CD4-positive, alpha-beta T cell treated with Interleukin-4 for 1 hour (primary cell): ENCODE data around the gene MACROD2.
A peak's percentile ranks its signal among the peaks of the same experiment; 100 is the strongest.

ENCODE experiments used
- DNase-seq, 2 donors: peaks; one replicate each; pipeline ENCODE4 v3.0.0-alpha.2; 2020 to 2022

The MACROD2 gene

DNA sequence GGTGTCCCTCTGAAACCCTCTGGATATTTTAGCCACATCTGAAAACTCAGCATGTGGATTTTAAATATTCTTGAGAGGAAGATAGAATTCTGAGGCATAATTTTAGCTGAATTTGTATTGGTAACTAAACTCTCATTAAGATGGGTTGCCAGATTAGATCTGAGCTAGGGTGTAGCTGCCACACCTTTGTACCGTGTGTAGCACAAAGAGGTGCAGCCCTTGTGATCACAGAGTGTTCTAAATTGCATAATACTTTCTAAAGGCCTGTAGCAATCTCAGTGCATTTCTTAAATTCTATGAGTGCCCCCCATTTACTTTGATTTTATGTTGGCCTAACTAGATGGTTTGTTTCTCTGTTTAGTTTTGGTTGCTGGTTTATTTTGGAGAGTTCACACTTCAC is 289.1 kb downstream of the MACROD2 start:
- DNase-seq: no peak

DNA sequence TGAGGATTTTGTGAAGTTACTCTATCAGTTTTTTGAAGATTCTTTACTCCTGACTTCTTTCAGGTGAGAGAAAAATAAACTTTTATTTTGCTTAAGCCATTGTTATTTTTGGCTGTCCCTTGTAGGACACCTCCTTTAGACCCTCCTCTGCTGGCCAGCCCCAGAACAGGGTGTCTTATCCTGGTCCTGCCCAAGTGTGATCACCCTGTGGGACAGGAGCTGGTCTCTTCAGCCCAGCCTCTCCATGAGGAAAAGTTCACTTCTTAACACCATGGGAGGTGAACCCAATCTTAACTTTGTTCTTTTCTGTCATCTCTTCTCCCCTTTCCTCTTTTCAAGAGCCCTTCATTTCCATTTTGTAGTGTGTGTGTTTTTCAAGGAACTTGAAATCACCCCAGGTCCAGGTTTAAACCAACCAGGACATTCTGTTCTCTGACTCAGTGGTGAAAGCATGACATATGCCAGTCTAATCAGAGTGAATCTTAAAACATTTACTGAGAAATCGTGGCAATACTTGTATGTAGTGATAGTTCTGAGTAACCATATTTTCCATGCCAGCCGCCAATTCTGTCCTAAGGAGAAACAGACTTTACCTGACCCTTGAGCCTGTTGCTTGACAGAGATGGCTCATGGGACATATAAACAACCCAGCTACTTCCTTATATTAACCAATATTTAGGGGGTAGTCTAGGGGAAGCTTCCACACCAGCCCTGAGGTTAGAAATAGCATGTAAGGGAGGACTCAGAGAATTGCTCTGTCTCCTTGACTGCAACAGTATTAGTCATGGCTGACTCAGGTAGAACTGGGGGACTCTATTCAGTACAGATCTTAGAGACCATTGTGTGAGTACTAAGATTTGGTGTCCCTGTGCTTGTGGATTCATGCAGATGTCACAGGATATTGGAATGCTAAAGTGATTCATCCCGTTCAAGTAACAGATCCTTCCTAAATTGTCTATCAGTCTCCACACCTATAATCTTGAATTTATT is 293.3 kb downstream of the MACROD2 start:
- no peak for DNase-seq

DNA sequence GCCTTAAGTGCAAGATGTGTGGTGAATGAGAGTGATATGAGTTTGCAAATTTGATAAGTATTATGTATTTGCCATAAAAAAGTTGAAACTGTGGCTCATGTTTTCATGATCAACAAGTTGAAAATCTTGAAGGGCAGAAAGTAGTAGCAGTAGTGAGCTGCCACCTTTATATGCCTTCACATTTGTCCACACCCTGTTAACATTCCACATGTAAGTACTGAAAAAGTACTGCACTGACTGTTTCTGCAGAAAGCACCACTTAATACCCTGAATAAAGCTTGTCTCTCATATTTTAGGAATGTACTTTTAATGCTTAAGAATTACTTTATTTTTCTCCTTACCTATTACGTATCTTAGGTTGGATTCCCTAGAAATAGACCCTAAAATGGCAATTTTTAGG is 296.2 kb downstream of the MACROD2 start:
- DNase-seq: no peak

DNA sequence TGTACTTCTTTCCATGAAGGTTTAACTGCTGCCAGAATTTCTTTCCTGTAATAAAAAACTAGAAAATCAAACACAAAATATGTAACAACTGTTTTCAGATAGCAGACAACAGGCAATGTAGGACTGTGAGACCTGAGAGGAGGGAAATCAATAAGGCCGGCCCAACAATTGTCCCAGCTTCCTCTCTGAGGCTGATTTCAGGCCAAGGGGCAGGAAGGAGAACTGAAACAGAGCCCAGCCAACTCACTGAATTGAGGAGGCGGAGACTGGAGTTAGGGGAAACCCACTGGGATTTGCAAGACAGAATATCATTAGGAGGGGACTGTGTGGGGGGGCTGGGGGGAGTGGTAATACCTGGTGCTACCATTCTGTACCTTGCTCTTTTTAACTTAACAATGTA is 299.9 kb downstream of the MACROD2 start:
- DNase-seq: no peak

DNA sequence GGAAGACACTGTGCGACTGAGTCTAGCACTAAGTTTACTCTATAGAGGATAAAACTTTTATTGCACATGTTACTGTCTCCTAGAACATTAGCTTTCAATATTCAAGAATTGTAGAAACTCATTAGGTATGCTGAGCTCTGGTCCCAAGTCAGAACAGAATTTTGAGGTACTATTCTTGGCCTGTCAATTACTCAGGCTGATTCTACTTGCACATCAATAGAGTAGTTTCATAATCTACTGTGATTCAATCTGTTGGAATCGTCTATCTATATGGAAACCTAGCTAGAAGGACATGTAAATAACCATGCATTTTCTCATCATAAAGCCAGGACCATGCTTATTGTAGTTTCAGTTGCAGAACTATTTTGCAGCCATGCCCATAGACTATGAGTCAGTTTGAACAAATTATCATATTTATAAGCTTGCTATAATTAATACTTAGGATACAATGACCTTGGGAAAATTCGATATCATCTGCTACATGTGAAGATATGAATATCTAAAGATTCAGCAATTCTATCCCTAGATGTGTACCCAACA is 300.5 kb downstream of the MACROD2 start:
- no peak for DNase-seq

DNA sequence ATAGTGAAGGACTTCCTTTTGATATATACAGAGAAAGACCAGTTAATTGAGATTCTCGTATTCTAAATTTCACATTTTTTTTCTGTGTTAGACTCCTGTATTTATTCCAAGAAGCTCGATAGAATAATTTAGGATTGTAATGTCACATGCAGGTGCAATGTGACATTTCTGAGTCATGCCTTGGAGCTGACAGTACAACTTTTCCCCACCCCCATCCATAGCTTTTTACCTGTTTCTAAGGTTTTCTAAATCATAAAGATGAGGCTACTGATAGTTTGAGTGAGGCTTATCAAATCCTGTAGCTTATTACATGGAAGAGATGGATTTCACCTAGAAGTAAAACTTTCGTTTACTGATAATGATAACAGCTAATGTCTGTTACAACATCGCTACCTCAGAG is 304.5 kb downstream of the MACROD2 start:
- DNase-seq: no peak

DNA sequence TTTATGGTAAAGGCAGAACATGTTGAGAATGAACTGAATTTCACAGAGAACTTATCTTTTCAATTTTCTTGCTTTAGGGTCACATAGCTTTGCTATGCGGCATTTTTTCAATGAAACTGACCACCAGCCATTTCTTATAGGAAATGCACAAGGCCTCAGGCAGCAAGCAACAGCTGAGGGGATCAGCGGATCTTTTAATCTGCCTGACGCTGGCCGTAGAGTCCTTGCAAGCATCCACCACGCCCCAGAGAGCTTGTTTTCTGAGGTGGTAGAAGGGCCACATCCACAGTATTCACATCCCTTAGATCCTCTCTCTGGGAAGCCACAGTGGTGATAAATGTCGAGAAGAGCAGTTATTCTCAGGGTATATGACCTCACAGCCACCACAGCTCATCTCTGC is 307.8 kb downstream of the MACROD2 start:
- DNase-seq: no peak

DNA sequence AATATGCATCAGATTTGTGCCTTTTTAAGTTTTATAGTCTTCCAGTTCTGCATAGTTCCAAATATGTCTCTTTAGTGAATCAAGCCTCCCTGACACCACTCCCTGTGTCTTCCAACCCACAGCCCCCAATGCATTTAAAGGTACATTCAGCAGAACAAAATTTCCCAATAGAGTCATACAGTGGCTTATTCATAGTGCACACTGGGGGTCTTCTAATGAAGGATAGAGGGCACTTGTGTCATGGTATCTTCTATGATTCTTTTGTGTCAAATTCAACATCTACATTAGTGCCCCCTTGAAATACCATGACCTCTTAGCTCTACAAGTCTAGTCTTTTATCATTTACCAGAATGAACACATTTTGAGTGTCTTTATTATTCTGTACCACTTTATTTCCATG is 308.3 kb downstream of the MACROD2 start:
- no peak for DNase-seq

DNA sequence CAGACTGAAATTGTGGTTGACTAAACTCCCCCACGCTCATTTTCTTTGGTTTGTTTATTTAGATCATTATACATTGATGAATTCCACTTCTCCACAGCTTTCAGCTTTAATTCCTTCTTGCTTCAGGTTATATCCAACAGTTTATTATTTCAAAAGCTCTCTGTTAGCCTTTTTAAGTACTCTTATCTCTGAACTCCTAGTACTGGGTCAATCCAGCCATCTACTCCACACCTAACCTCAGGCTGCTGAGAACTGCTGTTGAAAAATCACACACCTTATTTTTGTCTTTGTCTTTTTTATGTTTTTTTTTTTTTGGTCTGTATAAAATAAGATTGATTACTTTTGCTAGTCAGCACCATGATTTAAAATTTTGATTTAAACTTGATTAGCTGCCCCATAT is 309.2 kb downstream of the MACROD2 start:
- no peak for DNase-seq

DNA sequence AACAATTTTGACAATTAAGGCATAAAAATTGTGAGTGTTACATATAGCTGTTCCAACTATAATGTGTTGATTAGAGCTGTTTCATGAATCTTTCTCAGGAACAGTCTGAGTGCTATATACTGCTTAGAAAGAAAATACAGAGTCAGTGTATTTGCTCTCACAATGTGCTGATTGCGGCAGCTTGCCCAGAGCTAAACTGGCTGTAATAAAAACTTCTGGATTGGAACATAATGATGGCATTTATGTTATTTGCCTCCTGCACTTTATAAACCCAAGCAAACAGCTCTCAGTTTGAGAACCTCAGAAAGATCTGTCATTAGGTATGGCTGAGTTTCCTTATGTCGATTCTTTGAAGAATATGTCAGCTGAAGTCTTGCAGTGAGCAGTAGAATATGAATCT is 312.6 kb downstream of the MACROD2 start:
- DNase-seq: no peak

DNA sequence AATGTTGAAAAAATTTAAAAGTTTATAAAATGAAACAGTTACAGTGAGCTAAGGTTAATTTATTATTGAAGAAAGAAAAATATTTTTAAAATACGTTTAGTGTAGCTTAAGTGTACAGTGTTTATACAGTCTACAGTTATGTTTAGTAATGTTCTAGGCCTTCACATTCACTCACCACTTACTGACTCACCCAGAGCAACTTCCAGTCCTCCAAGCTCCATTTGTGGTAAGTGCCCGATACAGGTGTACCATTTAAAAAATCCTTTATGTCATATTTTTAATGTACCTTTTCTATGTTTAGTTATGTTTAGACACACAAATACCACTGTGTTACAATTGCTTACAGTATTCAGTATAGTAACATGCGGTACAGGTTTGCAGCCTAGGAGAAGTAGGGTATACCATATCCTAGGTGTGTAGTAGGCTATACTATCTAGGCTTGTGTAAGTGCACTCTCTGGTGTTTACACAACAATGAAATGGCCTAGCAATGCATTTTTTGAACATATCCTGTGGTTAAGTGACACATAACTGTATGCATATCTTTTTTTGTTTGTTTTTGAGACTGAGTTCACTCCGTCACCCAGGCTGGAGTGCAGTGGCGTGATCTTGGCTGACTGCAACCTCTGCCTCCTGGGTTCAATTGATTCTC is 315.8 kb downstream of the MACROD2 start:
- no peak for DNase-seq

DNA sequence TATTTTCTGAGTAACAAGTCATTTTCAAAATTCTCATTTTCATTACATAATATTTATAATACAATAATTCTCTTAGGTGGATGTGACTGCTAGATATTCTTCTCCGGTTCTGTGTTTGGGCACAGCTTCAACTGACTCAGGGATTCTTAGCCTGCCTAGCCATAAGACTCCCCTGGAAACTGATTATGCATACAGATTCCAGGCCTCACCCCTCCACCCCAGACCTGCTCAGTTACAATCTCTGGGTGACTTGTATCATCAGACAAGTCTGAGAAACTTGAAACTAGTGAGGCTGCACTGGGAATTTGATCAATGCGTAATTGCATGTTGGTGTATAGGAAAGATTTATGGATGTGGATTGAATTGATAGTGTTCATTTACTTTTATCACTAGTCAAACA is 316.7 kb downstream of the MACROD2 start:
- DNase-seq: no peak

DNA sequence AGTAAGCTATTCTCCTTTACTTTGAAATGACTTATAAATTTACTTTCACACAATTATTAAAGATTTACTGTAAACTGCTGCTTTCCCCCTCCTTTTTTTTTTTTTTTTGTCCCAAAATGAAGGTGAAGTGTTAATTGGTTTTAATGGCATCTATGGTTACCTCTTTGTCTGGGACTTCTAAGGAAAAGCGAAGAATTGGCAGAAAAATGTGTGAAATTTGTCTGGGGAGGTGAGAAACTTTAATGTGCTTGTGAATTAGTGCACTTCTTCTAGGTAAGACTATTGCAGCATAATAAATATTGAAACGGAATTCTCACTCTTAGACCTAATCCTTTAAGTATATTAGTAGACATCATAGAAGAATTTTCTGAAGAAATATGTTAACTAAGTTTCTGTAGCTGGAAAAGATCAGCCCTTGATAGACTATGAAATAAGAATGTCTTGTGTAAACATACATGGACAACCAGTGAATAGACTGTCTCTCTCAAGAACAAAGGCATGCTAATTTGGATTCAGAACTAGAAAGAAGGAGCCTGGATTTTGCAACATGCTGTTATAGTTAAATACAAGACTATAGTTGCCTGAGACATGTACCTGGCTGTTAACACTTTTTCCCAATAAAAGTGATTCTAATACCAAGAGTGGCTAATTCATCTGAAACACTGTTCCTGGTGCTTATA is 318.2 kb downstream of the MACROD2 start:
- DNase-seq: no peak

DNA sequence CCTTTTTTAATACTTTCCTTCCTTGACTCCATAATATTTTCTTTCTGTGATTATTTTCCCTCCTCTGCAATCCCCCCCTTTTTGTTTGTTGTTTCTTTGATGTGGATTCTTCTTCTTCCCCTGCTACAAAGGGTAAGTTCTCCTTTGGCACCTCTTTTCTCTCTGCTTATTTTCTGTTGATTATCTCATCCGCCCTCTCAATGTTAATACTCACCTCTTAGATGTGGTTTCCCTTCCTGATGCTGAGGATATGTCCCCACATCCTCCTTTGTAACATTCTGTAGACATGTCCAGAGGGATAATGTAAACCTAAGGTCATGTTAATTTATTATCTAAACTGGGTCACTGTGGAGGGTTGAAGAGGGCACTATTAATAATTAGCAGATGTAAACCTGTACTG is 324.4 kb downstream of the MACROD2 start:
- no peak for DNase-seq

DNA sequence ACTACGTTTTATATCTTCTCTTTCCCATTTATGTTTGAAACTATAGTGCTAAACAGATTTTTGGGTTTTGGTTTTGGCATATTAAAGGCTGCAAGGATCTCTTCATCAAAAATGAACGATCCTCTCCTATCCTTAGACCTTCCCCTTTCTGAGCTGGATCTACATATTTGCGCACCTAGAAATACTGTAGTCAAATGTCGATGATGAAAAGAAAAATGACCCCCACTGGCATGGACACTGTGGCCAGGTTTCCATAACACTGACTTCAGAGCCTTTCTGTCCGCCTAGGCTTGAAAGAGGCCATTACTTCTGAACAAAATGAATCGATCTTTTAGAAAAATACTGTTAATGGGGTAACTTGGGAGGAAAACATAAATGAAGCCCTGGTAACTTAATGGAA is 336.3 kb downstream of the MACROD2 start:
- no peak for DNase-seq

DNA sequence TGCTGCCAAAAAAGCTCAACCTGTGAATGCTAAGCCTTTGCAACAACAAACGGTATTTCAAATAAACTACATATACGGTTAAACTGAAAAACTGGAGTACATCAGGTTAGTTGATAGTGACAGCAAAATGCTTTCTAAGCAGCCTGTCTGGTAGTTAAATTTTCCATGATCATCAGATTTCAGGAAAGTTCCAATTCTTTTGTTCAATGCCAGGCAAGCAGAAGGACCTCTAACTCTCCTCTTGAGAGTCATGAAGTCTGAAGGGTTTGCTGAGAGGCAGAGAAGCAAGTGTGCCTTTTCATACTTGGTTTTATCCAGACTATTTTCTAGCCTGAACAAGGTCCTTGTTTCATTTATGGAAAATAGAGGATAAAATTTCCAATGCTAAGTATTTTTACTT is 337.6 kb downstream of the MACROD2 start:
- DNase-seq: no peak

DNA sequence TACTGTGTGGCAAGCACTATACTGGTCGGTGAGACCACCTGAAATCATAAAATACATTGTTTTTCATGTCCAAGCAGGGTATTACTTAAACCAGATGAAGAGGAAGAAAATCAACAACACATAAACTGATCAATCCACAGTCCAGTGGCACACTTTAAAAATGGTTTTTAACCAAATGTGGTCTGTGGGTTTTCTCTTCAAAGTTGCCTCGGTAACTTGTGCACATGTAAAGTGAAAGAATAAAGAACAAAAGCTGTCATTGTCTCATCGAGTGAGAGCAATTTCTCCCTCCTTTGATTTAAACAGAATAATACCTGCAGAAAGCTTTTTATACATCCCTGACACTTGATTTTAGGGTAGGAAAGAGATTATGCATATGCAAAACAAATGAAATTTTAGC is 338.4 kb downstream of the MACROD2 start:
- no peak for DNase-seq

DNA sequence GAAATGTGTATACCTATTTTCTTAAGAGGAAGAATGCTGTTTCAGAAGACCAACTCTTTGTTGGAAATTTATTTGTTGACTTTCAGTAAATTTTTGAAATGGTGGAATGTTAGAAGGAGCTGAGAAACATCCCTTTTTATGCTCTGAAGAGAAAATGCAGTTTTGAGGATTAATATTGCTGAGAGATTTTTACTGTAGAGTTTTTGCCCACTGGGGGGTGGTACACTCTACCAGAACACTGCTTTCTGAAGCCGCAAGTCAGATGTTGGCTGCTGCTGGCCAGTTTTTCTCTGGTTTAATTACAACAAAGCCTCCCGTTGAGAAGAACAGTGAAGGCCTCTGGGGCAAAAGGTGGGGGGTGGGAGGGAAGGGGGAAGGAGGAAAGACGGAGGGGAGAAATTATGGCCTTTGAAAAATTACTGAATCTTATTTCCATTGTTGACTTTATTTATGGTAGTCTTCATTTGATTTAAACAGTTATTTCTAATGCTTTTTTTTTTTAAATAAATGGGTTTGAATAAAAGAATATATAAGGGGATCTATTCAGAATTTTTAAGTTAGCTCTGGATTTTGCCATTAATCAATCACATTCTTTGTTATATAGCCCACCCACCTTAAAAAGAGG is 339.1 kb downstream of the MACROD2 start:
- DNase-seq: no peak

DNA sequence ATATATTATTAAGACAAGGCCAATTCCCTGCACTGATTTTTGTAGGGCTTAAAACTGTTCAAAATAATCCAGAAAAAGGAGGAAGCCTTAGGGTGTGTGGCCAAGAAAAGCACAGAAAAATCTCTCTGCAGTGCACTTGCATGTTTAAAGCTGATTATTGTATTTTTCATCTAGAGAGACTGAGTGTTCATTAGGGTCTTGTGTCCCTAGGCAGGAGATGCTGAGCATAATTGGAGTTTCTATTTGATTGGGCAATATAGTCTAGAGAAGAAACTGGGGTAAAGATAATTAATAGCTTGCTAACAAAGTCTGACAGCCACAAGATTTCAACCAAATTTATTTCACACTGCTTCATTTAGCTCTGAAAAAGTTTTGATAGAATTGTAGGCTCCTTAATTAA is 339.7 kb downstream of the MACROD2 start:
- no peak for DNase-seq

DNA sequence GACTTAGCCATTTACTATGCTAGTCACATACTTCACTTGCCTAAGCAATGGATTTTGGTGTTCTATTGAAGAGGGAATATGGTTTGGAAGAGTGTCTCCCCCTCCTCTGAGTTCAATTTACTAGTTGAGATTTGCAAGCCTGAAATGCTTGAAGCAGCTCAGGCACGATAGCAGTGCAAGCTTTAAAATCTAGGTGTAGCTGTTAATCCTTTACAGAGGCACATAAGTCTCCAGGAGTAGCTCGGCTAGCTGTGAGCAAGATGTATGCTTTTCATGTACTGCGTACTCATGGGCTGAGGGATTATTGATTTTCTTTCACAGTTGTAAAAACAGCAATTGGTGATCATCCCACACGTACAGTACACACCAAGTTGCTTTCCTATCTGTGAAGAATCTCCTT is 341.4 kb downstream of the MACROD2 start:
- DNase-seq: no peak

DNA sequence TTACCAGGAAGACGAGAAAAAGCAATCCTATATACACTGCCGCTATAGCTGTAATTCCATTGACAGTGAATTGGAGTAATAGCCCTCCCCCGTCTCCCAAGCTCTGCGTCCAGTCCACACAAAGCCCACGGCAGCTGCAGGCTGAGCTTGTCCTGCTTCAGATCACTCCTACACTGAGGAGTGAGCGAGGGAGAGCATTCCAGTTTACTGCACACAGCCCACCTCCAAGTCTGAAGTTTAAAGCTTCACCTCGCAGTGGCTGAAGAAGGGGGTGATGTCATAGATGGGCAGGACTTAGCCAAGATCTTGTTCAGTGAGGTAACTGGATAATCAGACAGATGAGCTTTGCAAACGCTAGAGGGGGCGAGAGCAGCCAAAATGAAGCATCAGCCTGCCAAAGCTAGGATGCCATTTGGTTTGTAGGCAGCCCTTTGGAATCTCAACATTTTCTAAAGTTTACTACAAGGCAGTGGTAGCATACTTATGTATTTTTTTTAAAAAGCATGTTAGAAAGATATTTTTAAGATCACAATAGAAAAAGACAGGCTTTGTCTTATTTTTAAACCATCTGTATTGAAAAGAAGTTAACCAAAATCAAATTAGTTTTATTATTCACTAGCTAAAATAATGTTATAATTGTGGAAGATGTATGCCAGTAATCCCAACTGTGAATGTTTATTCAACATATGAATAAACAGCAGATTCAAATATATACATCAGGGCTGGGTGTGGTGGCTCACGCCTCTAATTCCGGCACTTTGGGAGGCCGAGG is 342.3 kb downstream of the MACROD2 start, which contains the start of gene FLRT3:
Gene FLRT3 (minus strand): TSS at position 213 of the 772 bp plus-strand sequence. CDS start 10,106 bp downstream, outside the sequence.
- DNase-seq: peak in 1 of 2 donors; percentile 17

DNA sequence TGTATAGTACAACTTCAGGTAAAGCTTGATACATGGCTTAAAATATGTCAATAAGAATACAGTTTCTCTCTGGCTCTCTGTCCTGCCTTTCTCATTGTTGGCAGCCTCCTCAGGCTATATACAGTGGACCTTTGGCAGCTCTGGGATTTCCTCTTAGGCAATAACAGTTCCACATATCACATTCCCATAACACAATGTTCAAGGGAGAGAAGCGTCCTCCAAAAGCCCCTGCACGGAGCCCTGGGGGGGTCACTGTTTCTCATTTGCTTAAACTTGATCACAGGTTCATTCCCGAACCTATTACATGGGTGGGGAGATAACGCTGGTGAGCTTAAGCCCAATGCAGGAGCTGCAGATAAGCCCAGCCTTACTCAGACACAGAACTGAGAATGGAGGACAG is 346.5 kb downstream of the MACROD2 start:
- DNase-seq: no peak
